Mucosa of descending colon (tissue), 3 donors: ENCODE results near the gene CELA2A. TPM values are rescaled to one million over a fixed set of nuclear protein-coding genes. Genes with fewer than 3 reads are reported as not detected.
"Not testable (repeated sequence)": the region's sequence is repeated elsewhere in the genome, so short reads cannot be mapped to it uniquely, and the experiment has no call there.

ENCODE experiments used
- ATAC-seq: fragments of 200-7000 bp; cut with Tn5 transposase; one replicate; pipeline ENCODE4 v1.9.1; 2020; ENCODE audit warnings: mild to moderate bottlenecking, moderate library complexity
- DNase-seq, 3 donors: peaks; one replicate each; pipeline ENCODE4 v3.0.0-alpha.2; 2020
- H3K36me3 ChIP-seq: fragments of 200-600 bp; one replicate; pipeline ENCODE4 v1.8.0; 2021; ENCODE audit warnings: low read depth, mild to moderate bottlenecking
- H3K4me1 ChIP-seq: fragments of 200-600 bp; one replicate; pipeline ENCODE4 v1.8.0; 2021; ENCODE audit warnings: low read depth, mild to moderate bottlenecking
- H3K4me3 ChIP-seq: fragments of 200-600 bp; one replicate; pipeline ENCODE4 v1.8.0; 2021; ENCODE audit warnings: mild to moderate bottlenecking
- H3K9me3 ChIP-seq: fragments of 200-600 bp; one replicate; pipeline ENCODE4 v1.8.0; 2021; ENCODE audit warnings: mild to moderate bottlenecking
- intact Hi-C, 2 donors: fragments of 100-400 bp; cut with DNase I in 1 of 2; cut with micrococcal nuclease in 1 of 2; formaldehyde crosslinking; loops; one replicate each; pipeline versions ENCODE4 v1.11.0 to v1.11.1; 2022; cut with DNase I, micrococcal nuclease
- total RNA-seq, 3 donors: library from RNA; stranded (reverse); fragmentation: NEBNext Ultra II Directional in 2 of 3; extraction: Animal tissue kit (Norgen Biotek cat#: 25700) in 2 of 3; gene quantifications; one replicate each; pipeline versions ENCODE4 v1.2.1 to v1.2.4, GENCODE V29; 2021 to 2023
- TF ChIP-seq, protein P1 (sequence below): fragments of 200-600 bp; IDR thresholded peaks from one replicate; pipeline ENCODE4 v1.8.0; 2022; ENCODE audit warnings: antibody characterized with exemption, mild to moderate bottlenecking
- donor health status: DM: no; HTN: no; CAD: no; lungs with moderate emphysema.
- donor health status: DM: no; HTN: no; CAD: no.
- donor health status: DM: no; HTN: yes; CAD: no.

CELA2A gene
- total RNA-seq, 3 donors from 2014 or later, result not detected

GRCh38 chr1:15426492-15427279 lies 29.8 kb upstream of the CELA2A start:
- no peaks in the 10 kb centered on the region for H3K9me3 ChIP-seq
- H3K4me3 ChIP-seq, result no peak overlapping the region
- ATAC-seq (peak; percentile 66), DNase-seq (peak; percentile 78 to 88 (median 87))
- intact Hi-C loops, result no loop called here
- TF ChIP-seq, protein P1, sequence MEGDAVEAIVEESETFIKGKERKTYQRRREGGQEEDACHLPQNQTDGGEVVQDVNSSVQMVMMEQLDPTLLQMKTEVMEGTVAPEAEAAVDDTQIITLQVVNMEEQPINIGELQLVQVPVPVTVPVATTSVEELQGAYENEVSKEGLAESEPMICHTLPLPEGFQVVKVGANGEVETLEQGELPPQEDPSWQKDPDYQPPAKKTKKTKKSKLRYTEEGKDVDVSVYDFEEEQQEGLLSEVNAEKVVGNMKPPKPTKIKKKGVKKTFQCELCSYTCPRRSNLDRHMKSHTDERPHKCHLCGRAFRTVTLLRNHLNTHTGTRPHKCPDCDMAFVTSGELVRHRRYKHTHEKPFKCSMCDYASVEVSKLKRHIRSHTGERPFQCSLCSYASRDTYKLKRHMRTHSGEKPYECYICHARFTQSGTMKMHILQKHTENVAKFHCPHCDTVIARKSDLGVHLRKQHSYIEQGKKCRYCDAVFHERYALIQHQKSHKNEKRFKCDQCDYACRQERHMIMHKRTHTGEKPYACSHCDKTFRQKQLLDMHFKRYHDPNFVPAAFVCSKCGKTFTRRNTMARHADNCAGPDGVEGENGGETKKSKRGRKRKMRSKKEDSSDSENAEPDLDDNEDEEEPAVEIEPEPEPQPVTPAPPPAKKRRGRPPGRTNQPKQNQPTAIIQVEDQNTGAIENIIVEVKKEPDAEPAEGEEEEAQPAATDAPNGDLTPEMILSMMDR, result peak; percentile 12
- H3K36me3 ChIP-seq, result no peaks in the 10 kb centered on the region
- H3K4me1 ChIP-seq, result peaks cover 49% of the 10 kb centered on the region

- ATAC-seq (no peak), DNase-seq (peak in 1 of 3 donors; percentile 60)
- intact Hi-C loops, result no loop called here
- Histone ChIP-seq H3K9me3 (no peaks in the 10 kb centered on the region), H3K4me3 (no peak overlapping the region), H3K36me3 (no peaks in the 10 kb centered on the region), H3K4me1 (peaks cover 48% of the 10 kb centered on the region)
- TF ChIP-seq, protein P1, result no peak
Measured at GRCh38 chr1:15427280-15427666, 29.3 kb upstream of the CELA2A start.

DNA sequence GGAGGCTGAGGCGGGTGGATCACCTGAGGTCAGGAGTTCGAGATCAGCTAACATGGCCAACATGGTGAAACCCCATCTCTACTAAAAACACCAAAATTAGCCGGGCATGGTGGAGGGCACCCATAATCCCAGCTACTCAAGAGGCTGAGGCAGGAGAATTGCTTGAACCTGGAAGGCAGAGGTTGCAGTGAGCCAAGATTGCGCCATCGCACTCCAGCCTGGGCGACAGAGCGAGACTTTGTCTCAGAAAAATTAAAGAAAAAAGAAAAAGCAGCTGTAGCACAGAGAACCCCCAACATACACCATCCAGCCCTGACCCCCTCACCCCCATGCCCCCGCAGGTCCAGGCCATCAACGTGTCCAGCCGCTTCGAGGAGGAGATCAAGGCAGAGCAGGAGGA lies 28.3 kb upstream of the CELA2A start:
- H3K4me1 ChIP-seq, result peaks cover 39% of the 10 kb centered on the region
- H3K4me3 ChIP-seq, DNase-seq, H3K36me3 ChIP-seq, ATAC-seq, intact Hi-C loops, H3K9me3 ChIP-seq: not testable (repeated sequence)

DNA sequence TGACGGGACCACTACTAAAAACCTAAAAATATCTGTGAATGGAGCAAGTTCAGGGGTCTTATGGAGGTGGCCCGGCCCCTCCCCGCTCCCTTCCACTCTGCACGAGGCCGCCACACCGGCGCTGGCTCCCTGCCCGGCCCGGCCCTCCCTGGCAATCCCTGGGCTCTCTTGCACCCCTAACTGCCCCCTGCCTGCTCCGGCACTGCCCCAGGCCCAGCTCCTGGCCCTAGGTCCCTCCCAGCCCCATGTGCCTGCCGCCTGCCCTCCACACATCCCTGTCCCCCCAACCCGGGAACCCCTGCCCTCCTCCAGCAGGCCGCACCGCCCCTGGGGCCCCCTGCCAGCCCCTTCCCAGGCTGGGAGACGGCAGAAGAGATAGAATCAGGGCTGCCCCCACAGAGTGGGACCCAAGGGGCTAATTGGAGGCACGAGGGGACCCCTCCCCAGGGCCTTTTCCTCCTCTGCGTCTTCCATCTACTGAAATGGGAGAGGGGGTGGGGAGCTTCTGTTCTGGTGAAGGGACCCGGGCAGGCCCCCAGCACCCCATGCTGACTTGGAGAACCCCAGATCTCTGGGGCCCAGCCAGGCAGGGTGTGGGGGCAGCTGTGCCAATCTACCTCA lies 27.6 kb upstream of the CELA2A start:
- TF ChIP-seq, protein P1, result no peak
- ATAC-seq (no peak), DNase-seq (no peak)
- Histone ChIP-seq H3K4me3 (no peak overlapping the region), H3K9me3 (no peaks in the 10 kb centered on the region), H3K4me1 (peaks cover 38% of the 10 kb centered on the region), H3K36me3 (no peaks in the 10 kb centered on the region)
- intact Hi-C loops, result no loop called here

GRCh38 chr1:15429701-15430149 lies 26.8 kb upstream of the CELA2A start:
- DNase-seq, result no peak
- ATAC-seq, result no peak
- no peaks in the 10 kb centered on the region for H3K9me3 ChIP-seq
- H3K36me3 ChIP-seq, result no peaks in the 10 kb centered on the region
- TF ChIP-seq, protein P1, result no peak
- H3K4me1 ChIP-seq, result peaks cover 32% of the 10 kb centered on the region
- intact Hi-C loops, result loop anchor here (5.0 kb wide), 1 partner anchor 107 kb away; no protein-coding TSS in a partner anchor
- H3K4me3 ChIP-seq, result no peak overlapping the region
